Astrocyte of the spinal cord (primary cell): ENCODE results near the gene CCDC183.

Experiments
- DNase-seq: peaks from one replicate; pipeline ENCODE4 v3.0.0; 2011; ENCODE audit warnings: low read depth, low spot score
- H3K4me3 ChIP-seq: 2 replicates; pipeline ENCODE4 v1.5.1; 2011; ENCODE audit warnings: low read depth, mild to moderate bottlenecking, low read length, moderate library complexity
- in situ Hi-C: cut with HindIII; loops from 2 replicates; pipeline ENCODE4 v1.10.0; 2017; ENCODE audit warnings: low sequenced_read_pairs
- TF ChIP-seq, protein P1 (sequence below): IDR thresholded peaks from 2 replicates; pipeline ENCODE4 v1.5.1; 2012; ENCODE audit warnings: low read depth, mild to moderate bottlenecking, low read length, inconsistent platforms

CCDC183 gene

DNA sequence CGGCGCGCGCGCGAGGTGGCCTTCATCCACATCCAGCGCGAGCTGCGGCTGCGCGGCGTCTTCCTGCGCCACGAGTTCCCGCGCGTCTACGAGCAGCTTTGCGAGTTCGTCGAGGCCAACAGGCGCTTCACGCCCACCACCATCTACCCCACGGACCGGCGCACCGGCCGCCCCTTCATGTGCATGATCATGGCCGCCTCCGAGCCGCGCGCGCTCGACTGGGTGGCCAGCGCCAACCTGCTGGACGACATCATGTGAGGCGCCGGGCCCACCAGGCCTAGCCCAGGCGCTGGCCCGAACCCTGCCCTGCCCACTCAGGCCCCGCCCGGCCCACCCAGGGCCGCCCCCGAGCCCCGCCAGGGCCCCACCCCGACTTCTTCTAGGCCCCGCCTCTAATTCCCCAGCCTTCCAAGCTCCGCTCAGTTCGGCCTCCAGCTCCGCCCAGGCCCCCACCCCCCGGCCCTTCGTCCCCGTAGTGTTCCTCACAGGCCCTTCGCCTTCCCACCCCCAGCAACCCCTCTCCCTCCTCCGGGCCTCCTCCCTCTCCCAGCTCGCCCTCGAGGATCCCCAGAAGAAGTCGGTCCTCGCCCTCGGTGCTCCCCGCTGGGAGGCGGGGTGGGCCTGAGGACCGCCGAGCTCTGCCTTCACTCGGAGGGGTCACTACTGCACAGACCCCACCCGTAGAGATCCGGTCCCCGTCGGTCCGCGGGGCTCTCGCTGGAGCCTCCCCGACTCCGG is 51.1 kb downstream of the CCDC183 start:
- TF ChIP-seq, protein P1, sequence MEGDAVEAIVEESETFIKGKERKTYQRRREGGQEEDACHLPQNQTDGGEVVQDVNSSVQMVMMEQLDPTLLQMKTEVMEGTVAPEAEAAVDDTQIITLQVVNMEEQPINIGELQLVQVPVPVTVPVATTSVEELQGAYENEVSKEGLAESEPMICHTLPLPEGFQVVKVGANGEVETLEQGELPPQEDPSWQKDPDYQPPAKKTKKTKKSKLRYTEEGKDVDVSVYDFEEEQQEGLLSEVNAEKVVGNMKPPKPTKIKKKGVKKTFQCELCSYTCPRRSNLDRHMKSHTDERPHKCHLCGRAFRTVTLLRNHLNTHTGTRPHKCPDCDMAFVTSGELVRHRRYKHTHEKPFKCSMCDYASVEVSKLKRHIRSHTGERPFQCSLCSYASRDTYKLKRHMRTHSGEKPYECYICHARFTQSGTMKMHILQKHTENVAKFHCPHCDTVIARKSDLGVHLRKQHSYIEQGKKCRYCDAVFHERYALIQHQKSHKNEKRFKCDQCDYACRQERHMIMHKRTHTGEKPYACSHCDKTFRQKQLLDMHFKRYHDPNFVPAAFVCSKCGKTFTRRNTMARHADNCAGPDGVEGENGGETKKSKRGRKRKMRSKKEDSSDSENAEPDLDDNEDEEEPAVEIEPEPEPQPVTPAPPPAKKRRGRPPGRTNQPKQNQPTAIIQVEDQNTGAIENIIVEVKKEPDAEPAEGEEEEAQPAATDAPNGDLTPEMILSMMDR, result no peak
- DNase-seq, result peak; percentile 61
- peak overlapping the region; percentile 86 for H3K4me3 ChIP-seq
- in situ Hi-C loops, result no loop called here

- in situ Hi-C loops, result no loop called here
- TF ChIP-seq, protein P1, result no peak
- H3K4me3 ChIP-seq, result peak overlapping the region; percentile 86
- DNase-seq, result peak; percentile 83
Measured at GRCh38 chr9:136847826-136848392, 51.8 kb downstream of the CCDC183 start.

- peak overlapping the region; percentile 86 for H3K4me3 ChIP-seq
- in situ Hi-C loops, result no loop called here
- no peak for DNase-seq
- TF ChIP-seq, protein P1, result no peak
Measured at GRCh38 chr9:136848393-136849037, 52.4 kb downstream of the CCDC183 start.

DNA sequence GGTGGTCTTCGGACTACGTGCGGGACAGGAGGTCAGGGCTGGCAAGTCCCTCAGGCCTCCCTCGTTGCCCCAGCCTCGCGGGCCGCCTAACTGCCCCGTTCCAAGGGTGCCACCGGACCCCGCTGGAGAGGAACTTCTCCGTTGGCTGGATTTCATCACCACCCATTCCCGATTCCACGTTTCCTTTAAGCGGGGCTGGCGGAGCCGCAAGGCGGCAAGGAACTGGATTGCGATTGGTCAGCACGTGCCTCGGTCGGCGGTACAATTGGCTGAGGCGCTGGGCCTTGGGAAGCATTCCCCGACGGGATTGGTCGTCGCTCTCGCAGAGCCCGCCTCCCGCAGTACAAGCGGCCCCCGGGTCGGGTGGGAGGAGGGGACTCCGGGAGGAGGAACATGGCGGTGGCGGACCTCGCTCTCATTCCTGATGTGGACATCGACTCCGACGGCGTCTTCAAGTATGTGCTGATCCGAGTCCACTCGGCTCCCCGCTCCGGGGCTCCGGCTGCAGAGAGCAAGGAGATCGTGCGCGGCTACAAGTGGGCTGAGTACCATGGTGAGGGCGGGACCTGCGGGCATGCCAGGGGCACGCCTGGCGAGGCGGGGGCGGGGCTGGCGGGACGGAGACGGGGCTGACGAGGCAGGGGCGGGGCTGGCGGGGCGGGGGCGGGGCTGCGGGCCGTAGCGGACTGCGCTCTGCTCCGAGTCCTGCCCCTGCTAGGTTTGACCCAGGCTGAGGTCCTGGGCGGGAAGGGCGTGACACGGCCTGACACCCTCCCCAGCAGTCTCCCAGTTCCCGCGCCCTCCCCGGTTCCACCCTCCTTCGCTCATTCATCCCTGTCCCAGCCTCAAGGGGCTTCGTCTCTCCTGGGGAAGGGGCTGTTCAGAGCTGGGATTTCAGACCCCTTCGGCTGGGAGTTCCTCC is 53.2 kb downstream of the CCDC183 start, which contains the start of gene PHPT1:
Gene PHPT1 (plus strand): TSS at position 372 of the 922 bp plus-strand sequence. CDS start 22 bp downstream, at position 394.
- peak; percentile 100 for DNase-seq
- TF ChIP-seq, protein P1, result no peak
- in situ Hi-C loops, result no loop called here

GRCh38 chr9:136849960-136850865 is 54.1 kb downstream of the CCDC183 start:
- TF ChIP-seq, protein P1, result no peak
- peak overlapping the region; percentile 86 for H3K4me3 ChIP-seq
- in situ Hi-C loops, result no loop called here
- DNase-seq, result no peak

More for the DNA sequence above, 53.2 kb downstream of the CCDC183 start, which contains the start of gene PHPT1:
- H3K4me3 ChIP-seq, result peak within 1 kb of the TSS; percentile 86
